Lower leg skin (tissue), 3 donors: ENCODE data around the gene GPR55.

Source experiments
- POLR2A ChIP-seq, 2 donors: fragments of 450-650 bp; IDR thresholded peaks; one replicate each; pipeline ENCODE4 v1.6.1; 2016 to 2017; ENCODE audit warnings: antibody characterized with exemption in 2 of 2, mild to moderate bottlenecking in 1 of 2, moderate library complexity in 1 of 2
- TF ChIP-seq, protein P1 (sequence below), 3 donors: fragments of 450-650 bp; IDR thresholded peaks; one replicate each; pipeline ENCODE4 v1.5.1; 2016; ENCODE audit warnings: antibody characterized with exemption in 3 of 3, mild to moderate bottlenecking in 3 of 3, moderate library complexity in 2 of 3

DNA sequence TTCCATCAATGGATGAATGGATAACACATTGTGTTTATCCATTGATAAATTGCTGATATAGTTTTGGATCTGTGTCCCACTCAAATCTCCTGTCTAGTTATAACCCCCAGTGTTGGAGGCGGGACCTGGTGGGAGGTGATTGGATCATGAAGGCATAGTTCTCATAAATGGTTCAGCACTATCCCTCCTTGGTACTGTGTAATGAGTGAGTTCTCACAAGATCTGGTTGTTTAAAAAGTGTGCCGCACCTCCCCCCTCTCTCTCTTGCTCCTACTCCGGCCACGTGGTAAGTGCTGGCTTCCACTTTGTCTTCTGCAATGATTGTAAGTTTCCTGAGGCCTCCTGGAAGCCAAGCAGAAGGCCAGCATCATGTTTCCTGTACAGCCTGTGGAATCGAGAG lies 47.0 kb upstream of the GPR55 start:
- TF ChIP-seq, protein P1, sequence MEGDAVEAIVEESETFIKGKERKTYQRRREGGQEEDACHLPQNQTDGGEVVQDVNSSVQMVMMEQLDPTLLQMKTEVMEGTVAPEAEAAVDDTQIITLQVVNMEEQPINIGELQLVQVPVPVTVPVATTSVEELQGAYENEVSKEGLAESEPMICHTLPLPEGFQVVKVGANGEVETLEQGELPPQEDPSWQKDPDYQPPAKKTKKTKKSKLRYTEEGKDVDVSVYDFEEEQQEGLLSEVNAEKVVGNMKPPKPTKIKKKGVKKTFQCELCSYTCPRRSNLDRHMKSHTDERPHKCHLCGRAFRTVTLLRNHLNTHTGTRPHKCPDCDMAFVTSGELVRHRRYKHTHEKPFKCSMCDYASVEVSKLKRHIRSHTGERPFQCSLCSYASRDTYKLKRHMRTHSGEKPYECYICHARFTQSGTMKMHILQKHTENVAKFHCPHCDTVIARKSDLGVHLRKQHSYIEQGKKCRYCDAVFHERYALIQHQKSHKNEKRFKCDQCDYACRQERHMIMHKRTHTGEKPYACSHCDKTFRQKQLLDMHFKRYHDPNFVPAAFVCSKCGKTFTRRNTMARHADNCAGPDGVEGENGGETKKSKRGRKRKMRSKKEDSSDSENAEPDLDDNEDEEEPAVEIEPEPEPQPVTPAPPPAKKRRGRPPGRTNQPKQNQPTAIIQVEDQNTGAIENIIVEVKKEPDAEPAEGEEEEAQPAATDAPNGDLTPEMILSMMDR (IDR thresholded peaks at IDR 0.05) = no peak
- no peak for TF ChIP-seq POLR2A (IDR thresholded peaks at IDR 0.05)
